GM12801 (cell line): ENCODE results near the gene BBIP1.

ENCODE experiments used
- TF ChIP-seq, protein P1 (sequence below): IDR thresholded peaks from one replicate; pipeline ENCODE4 v1.5.1; 2011; ENCODE audit warnings: control low read depth; ENCODE audit not compliant: insufficient read length; ENCODE audit errors: extremely low read depth

BBIP1 gene

DNA sequence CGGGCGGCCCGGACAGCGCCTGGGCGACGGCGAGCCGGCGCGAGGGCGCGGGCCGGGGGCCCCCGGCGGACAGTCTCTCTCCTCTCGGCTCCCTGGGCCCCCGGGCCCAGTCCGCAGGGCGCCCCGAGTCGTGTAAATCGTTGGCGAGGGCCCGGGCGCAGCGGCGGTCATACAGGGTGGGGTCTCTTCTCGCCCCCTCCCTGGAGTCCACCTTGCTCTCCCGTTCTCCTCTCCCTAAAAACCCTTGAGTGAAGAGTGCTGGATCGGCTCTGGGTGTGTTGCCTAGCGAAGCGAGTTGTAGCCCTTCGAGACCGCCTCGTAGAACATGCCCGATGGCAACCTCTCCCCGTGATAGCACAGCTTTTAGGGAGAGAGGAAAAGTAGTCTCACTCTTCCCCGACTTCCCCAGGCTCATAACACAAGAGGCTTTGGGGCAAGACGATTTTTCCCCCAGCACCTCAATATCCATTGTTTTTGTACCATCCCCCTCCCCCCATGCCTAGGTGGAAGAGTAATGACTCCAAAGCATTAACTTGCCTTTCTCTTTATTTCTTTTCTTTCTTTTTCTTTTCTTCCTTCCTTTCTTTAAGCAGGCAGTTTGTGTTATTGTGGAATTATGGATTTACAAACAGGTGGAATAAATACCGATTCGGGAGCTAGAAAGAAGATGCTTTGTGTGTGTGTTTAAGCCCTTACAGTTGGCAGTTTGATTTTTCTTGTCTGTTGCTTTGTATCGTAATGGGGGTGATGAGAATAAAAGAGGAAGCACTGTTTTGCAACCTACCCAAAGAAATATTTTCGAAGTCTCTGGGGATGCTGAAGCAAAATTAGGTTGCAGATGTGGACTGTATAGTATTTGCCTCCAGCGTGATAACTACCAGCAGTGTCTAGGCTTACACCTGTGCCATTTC lies 1.2 kb upstream of the BBIP1 start:
- TF ChIP-seq, protein P1, sequence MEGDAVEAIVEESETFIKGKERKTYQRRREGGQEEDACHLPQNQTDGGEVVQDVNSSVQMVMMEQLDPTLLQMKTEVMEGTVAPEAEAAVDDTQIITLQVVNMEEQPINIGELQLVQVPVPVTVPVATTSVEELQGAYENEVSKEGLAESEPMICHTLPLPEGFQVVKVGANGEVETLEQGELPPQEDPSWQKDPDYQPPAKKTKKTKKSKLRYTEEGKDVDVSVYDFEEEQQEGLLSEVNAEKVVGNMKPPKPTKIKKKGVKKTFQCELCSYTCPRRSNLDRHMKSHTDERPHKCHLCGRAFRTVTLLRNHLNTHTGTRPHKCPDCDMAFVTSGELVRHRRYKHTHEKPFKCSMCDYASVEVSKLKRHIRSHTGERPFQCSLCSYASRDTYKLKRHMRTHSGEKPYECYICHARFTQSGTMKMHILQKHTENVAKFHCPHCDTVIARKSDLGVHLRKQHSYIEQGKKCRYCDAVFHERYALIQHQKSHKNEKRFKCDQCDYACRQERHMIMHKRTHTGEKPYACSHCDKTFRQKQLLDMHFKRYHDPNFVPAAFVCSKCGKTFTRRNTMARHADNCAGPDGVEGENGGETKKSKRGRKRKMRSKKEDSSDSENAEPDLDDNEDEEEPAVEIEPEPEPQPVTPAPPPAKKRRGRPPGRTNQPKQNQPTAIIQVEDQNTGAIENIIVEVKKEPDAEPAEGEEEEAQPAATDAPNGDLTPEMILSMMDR, result no peak

DNA sequence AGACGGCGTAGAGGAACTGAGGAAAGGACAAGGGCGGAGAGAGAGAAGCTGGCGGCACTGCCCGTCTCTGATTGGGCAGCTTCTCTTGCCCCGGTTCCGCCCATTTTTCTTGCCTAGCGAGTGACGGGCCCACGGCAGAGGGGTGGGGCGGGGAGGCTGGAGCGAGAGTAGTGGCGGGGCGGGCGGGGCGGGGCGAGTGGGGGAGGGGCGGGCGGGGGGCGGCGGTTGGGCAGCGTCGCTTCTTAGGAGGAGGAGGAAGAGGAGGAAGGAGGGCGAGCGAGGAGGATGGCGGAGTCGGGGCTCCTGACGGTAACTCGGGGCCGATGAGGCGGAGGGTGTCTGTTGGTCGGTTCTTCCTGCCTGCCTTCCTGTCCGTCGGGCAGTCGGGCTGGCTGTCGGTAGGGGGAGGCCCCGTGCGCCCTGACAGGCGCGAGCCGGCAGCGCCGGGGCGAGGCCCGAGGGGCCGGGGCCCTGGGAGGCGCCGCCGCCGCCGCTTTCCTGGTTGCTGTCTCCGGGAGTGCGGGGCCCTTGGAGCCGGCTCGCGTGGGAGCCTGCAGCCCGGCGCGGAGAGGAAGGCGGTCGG lies 460 bp upstream of the BBIP1 start, which contains the start of gene SHOC2:
Gene SHOC2, plus strand, starts transcription at position 256 of the 583 bp plus-strand sequence. CDS start 44,755 bp downstream, outside the sequence.
- TF ChIP-seq, protein P1, result no peak

DNA sequence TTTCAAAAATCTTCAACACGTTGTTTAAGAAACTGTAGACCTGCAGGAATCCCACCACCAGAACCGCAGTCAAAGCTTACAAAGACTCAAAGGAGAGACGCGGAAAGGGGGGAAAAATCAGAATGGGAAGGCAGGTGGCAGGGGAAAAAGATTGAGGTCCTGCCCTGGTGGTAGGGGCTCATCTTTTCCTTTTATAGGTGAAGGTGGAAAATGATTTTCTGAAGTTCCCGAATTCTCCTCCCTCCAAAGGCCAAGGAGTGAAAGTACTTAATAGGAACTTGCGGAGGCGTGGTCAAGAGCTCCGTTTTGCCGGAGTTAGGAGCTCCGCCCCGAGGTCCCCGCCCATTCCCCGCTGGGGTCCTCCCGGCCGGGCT lies 724 bp downstream of the BBIP1 start:
- TF ChIP-seq, protein P1, result no peak

DNA sequence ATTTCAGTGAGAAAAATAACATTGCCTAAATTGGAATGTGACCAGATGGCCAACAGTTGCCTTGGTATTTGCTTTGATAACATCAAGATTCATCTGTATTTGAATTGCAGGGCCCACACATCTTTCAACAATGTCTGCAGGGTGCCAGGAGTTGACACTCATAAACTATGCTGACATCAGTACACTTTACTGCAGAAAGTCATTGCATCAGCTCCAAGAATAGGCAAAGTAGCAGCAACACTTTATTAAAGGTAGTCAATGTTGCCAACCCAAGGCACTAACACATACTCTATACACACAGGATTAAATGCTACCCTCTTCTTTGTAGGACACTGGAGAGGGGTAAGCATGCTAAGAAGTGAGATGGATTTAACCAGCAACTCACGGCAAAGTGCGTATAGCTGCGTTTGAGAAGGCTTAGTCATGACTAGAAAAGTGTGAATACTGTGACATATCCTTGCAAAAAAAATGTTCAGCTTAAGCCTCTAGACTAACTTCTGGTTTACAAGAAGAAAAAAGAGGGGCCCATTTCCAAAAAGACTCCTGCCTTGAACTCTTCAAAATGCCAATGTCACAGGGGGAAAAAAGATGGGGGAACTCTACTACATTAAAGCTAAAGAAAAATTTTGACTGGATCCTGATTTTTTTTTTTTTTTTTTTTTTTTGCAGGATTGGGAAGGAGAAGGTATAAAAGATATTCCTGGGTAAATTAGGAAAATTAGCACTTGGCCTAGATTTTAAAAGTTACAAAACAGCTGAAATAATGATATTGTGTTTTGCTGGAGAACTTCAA lies 2.2 kb downstream of the BBIP1 start:
- TF ChIP-seq, protein P1, result no peak

DNA sequence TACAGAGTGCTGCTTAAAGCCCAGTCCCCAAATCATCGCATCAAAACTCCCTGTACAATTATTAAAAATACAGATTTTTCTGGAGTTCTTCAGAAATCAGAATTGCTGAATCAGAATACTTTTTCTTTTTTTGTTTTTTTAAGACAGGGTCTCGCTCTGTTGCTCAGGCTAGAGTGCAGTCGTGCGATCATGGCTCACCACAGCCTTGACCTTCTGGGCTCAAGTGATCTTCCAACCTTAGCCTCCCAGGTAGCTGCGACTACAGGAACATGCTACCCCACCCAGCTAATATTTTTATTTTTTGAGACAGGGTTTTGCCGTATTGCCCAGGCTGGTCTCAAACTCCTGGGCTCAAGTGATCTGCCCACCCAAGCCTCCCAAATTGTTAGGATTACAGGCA lies 3.9 kb downstream of the BBIP1 start:
- TF ChIP-seq, protein P1, result no peak

DNA sequence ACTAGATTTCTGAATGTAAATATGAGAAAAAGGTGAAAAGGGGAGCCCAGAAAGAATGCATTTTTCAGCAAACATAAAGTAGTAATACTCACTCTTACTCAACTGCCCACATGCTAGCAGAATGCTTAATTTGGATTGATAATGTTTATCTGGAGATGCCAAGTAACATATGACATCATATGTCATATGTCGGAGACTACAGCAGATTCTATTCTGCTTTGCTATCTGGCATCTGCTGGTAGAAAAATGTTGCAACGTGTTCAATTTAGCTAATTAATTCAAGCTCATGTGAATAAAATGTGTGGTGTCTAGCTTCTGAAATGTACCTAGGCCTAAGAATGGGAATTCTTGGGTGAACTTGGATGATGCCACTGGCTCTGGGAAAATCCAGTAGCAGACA lies 4.5 kb downstream of the BBIP1 start:
- TF ChIP-seq, protein P1, result no peak

DNA sequence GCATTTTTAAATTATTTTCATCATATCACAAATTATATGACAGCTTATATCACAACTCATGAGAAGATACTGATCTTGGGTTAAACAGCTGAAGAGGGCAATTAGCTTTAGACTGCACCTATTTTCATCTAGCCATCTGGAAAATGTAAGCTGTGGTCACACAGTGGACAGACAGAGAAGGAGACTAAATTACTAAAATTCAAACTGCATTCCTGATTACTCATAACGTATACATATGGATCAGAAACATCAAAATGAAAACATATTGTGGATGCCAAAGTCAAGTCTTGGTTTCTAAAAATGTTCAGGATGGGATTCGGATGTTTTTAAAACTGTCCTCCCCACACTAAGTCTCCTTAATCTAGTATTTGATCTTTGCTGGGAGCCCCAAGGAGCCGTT lies 6.6 kb downstream of the BBIP1 start:
- TF ChIP-seq, protein P1, result no peak
